ENCODE results near the gene PDE6G.

DNA sequence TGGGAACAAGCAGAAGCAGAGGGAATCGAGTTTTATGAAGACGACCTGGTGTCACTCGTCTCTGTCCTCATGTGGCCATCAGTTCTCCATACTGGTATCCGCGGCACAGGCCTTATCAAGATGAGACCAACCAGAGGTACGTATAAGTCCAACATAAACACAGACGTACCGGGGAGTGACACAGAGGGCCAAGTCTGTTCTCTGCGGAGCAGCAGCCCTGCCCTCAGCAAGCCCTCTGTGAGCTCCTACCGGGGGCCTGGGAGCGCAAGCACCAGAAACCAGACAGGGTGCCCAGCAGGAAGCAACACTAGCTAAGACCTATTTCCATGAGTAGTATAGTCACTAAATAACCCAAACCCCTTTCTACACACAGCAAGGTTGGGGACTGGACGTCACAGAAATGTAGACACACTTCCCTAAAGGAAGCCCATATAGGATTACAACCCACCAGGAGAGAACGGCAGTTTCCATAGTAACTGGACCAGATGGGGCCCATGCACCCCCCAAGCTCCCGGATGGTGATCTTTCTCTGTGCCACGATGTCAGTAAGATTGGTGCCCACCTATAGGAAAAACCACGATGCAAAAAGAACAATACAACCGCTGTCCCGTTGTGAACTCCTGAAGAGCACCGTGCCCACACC, 26.3 kb upstream of the PDE6G start:
- TF ChIP-seq, protein P1, sequence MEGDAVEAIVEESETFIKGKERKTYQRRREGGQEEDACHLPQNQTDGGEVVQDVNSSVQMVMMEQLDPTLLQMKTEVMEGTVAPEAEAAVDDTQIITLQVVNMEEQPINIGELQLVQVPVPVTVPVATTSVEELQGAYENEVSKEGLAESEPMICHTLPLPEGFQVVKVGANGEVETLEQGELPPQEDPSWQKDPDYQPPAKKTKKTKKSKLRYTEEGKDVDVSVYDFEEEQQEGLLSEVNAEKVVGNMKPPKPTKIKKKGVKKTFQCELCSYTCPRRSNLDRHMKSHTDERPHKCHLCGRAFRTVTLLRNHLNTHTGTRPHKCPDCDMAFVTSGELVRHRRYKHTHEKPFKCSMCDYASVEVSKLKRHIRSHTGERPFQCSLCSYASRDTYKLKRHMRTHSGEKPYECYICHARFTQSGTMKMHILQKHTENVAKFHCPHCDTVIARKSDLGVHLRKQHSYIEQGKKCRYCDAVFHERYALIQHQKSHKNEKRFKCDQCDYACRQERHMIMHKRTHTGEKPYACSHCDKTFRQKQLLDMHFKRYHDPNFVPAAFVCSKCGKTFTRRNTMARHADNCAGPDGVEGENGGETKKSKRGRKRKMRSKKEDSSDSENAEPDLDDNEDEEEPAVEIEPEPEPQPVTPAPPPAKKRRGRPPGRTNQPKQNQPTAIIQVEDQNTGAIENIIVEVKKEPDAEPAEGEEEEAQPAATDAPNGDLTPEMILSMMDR (IDR thresholded peaks at IDR 0.05): no peak
- no peak for TF ChIP-seq POLR2A (IDR thresholded peaks at IDR 0.05)
